ENCODE measurements around the gene ZNF397. TPM values are rescaled to one million over a fixed set of nuclear protein-coding genes. Genes with fewer than 3 reads are reported as not detected.

ZNF397 gene
- total and polyA plus RNA-seq, 2 of the 13 experiments (the other 11 are each of a cell fraction or from before 2014, with no cell fraction given) = 4.7 to 9.4 TPM

- no peak for TF ChIP-seq LRRFIP1 (CRISPR knock-in tag; conservative IDR thresholded peaks at IDR 0.05)
- no peak for TF ChIP-seq LBX2 (CRISPR knock-in tag; IDR thresholded peaks at IDR 0.05; ENCODE audit: borderline replicate concordance)
- TF ChIP-seq ZNF513 (CRISPR knock-in tag; conservative IDR thresholded peaks at IDR 0.05) = no peak
- TF ChIP-seq, protein P1, sequence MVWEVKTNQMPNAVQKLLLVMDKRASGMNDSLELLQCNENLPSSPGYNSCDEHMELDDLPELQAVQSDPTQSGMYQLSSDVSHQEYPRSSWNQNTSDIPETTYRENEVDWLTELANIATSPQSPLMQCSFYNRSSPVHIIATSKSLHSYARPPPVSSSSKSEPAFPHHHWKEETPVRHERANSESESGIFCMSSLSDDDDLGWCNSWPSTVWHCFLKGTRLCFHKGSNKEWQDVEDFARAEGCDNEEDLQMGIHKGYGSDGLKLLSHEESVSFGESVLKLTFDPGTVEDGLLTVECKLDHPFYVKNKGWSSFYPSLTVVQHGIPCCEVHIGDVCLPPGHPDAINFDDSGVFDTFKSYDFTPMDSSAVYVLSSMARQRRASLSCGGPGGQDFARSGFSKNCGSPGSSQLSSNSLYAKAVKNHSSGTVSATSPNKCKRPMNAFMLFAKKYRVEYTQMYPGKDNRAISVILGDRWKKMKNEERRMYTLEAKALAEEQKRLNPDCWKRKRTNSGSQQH (CRISPR knock-in tag; IDR thresholded peaks at IDR 0.05; ENCODE audit: low read depth) = no peak
- TF ChIP-seq ZNF709 (CRISPR knock-in tag; IDR thresholded peaks at IDR 0.05) = no peak
- TF ChIP-seq ZNF101 (CRISPR knock-in tag; IDR thresholded peaks at IDR 0.05; ENCODE audit: borderline replicate concordance, low read depth) = no peak
- TF ChIP-seq HNF1A (IDR thresholded peaks at IDR 0.05; ENCODE audit: low read depth) = no peak
- no peak; the same call in 1 of the 2 replicates for TF ChIP-seq HNF1A (CRISPR knock-in tag; IDR thresholded peaks at IDR 0.05; ENCODE audit: borderline replicate concordance)
- TF ChIP-seq, protein P2, sequence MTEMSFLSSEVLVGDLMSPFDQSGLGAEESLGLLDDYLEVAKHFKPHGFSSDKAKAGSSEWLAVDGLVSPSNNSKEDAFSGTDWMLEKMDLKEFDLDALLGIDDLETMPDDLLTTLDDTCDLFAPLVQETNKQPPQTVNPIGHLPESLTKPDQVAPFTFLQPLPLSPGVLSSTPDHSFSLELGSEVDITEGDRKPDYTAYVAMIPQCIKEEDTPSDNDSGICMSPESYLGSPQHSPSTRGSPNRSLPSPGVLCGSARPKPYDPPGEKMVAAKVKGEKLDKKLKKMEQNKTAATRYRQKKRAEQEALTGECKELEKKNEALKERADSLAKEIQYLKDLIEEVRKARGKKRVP (CRISPR knock-in tag; IDR thresholded peaks at IDR 0.05) = no peak
- TF ChIP-seq, protein P3, sequence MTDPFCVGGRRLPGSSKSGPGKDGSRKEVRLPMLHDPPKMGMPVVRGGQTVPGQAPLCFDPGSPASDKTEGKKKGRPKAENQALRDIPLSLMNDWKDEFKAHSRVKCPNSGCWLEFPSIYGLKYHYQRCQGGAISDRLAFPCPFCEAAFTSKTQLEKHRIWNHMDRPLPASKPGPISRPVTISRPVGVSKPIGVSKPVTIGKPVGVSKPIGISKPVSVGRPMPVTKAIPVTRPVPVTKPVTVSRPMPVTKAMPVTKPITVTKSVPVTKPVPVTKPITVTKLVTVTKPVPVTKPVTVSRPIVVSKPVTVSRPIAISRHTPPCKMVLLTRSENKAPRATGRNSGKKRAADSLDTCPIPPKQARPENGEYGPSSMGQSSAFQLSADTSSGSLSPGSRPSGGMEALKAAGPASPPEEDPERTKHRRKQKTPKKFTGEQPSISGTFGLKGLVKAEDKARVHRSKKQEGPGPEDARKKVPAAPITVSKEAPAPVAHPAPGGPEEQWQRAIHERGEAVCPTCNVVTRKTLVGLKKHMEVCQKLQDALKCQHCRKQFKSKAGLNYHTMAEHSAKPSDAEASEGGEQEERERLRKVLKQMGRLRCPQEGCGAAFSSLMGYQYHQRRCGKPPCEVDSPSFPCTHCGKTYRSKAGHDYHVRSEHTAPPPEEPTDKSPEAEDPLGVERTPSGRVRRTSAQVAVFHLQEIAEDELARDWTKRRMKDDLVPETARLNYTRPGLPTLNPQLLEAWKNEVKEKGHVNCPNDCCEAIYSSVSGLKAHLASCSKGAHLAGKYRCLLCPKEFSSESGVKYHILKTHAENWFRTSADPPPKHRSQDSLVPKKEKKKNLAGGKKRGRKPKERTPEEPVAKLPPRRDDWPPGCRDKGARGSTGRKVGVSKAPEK (CRISPR knock-in tag; IDR thresholded peaks at IDR 0.05; ENCODE audit: borderline replicate concordance) = no peak; the same call in 1 of the 2 replicates
- peak; percentile 96 for TF ChIP-seq ZNF501 (CRISPR knock-in tag; IDR thresholded peaks at IDR 0.05)
- TF ChIP-seq NR2F1 (CRISPR knock-in tag; IDR thresholded peaks at IDR 0.05) = peak; percentile 43 to 45; a peak in 1 of 4 replicates
Measured at GRCh38 chr18:35240664-35241447, at the start of gene ZNF397 (continued).

All from HepG2 (cell line).